Fibroblast of the conjunctiva (primary cell): Measurements from ENCODE around the gene MBTD1.

ENCODE experiments used
- DNase-seq: peaks from one replicate; pipeline ENCODE4 v3.0.0-alpha.2; 2010; ENCODE audit warnings: low read depth

Gene MBTD1

DNA sequence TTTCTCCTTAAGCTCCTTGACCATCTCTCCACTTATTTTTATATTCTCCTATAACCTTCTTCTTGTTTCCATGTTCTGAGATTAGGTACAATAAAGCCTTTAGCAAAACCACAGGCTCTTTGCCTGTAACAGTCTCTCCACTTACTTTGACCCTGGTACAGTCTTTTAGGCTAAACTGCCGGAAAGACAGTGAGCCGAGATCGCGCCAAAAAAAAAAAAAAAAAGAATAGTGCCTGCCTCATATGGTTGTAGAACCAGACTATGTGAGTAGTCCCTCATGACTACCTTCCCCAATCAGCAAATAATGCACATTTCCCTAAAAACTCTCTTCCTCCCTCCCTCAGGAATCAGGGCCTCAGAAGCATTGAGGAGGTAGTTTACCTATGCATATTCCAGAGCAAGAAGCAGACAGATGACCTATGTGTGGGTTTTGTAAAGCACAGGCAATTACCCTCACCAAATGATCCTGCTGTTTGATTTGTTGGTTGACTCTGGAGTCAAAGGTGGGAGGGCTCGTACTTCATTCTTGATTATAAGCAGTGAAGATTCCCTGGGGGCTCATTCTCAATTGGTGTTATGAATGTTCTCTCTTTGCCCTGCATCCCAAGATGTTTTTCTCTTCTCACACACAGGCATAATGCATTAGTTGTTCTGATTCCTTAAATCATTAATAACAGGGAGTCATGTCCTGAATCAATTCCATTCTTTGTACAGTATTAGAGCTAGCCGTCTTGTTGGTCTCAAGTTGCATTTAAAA lies 115.4 kb downstream of the MBTD1 start:
- DNase-seq: no peak

DNA sequence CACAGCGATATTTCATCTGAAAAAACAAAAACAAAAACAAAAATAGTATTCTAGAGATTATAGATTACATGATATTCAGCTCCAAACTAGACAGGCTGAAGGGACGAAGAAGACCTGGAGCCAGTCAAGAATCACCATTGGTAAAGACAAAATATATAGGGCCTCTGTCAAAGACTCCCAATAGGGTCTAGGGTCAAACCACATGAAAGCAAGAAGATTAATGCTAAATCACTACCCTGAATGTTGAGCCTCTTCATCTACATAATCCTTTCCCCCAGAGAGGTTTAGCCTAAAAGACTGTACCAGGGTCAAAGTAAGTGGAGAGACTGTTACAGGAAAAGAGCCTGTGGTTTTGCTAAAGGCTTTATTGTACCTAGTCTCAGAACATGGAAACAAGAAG lies 117.3 kb downstream of the MBTD1 start:
- DNase-seq: no peak

DNA sequence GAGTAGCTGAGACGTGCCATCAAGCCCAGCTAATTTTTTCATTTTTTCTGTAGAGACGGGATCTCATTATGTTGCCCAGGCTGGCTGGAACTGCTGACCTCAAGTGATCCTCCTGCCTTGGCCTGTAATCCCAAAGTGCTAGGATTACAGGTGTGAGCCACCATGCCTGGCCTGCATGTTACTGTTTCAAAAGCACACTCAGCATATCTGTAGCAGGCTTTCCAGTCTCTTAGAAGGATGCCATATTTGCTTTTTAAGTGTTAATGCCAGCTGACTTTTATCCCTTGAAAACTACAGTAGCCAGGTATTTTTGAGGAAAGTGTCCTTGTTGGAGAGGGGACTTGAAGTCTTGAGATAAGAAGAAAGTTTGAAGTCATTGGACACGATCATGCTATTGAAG lies 123.9 kb downstream of the MBTD1 start:
- no peak for DNase-seq

DNA sequence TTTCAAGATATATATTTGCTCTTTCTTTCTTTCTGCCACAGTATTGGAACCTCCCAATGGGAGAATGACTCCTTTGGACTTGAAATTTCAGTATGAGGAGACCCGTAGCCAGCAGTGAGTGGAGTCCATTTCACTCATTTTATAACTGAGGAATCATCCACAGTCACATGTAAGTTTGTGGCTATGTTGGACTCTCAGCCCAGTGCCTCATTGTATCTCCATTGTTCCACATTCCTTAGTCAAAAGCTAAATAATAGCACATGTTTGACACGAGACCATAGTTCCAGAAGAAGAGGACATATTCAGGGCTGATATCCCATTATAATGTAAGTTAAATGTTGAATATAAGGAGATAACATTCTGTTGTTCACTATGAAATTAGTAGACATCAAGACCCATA lies 126.5 kb downstream of the MBTD1 start:
- no peak for DNase-seq

DNA sequence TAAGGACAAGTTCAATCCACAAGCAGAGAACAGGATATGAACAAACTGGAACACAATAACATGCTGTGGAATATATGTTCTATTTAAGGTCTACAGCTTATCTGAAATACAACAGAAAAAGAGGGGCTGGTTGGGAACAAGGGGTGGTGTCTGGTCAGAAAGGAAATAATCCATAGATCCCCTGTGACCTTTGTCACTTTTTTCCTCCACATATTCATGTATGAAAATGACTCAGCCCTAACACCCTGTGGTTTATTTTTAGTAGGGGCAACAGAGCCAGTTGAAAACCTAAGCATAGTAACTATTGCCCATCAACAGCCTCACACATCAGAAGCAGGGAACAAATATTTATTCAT lies 126.9 kb downstream of the MBTD1 start:
- DNase-seq: no peak

DNA sequence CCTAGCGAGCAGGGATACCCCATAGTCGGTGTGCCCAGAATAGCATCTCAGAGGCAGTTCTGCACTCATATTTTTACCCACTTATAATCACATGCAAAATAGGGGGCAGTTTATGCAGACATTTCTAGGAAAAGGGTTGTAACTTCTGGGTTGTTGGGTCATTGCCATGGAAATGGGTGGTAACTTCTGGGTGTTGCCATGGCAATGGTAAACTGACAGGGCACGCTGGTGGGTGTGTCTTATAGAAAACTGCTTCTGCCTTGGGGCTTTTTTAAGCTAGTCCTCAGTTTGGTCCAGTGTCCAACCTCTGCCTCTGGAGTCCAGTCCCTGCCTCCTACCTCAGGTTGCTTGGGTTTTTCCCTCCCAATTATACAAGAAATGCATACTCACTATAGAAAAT lies 131.8 kb downstream of the MBTD1 start:
- DNase-seq: no peak
